Skeletal muscle satellite cell (primary cell): ENCODE results near the gene A3GALT2.

ENCODE experiments used
- H3K27me3 ChIP-seq: 2 replicates; pipeline ENCODE4 v1.7.0; 2013; ENCODE audit warnings: low read length; ENCODE audit not compliant: control insufficient read depth, insufficient read depth
- H3K36me3 ChIP-seq: 2 replicates; pipeline ENCODE4 v1.7.0; 2013; ENCODE audit warnings: mild to moderate bottlenecking, control low read depth, low read length; ENCODE audit not compliant: insufficient read depth
- H3K4me1 ChIP-seq: 2 replicates; pipeline ENCODE4 v1.7.0; 2013; ENCODE audit warnings: low read length; ENCODE audit not compliant: control insufficient read depth, insufficient read depth
- H3K4me2 ChIP-seq: 2 replicates; pipeline ENCODE4 v1.7.0; 2013; ENCODE audit warnings: mild to moderate bottlenecking, low read length
- H3K4me3 ChIP-seq: 2 replicates; pipeline ENCODE4 v1.7.0; 2013; ENCODE audit warnings: low read length
- H3K9ac ChIP-seq: 2 replicates; pipeline ENCODE4 v1.7.0; 2013; ENCODE audit warnings: mild to moderate bottlenecking, low read depth, low read length, moderate library complexity
- H3K9me3 ChIP-seq: replicated peaks from 2 replicates; pipeline ENCODE4 v1.7.0; 2013; ENCODE audit warnings: mild to moderate bottlenecking, control low read depth, low read length

A3GALT2 gene

GRCh38 chr1:33273961-33274371 is 46.9 kb downstream of the A3GALT2 start:
- H3K36me3 ChIP-seq: peaks cover 16% of the 10 kb centered on the region
- H3K9me3 ChIP-seq: no peaks in the 10 kb centered on the region
- no peaks in the 10 kb centered on the region for H3K4me1 ChIP-seq
- H3K4me2 ChIP-seq: no peak overlapping the region
- H3K9ac ChIP-seq: no peak overlapping the region
- no peak overlapping the region for H3K4me3 ChIP-seq
- H3K27me3 ChIP-seq: no peaks in the 10 kb centered on the region

GRCh38 chr1:33273406-33273805 is 47.5 kb downstream of the A3GALT2 start:
- Histone ChIP-seq H3K27me3 (no peaks in the 10 kb centered on the region), H3K9me3 (no peaks in the 10 kb centered on the region), H3K36me3 (peaks cover 12% of the 10 kb centered on the region), H3K4me1 (no peaks in the 10 kb centered on the region), H3K4me2 (no peak overlapping the region), H3K4me3 (no peak overlapping the region), H3K9ac (no peak overlapping the region)

- H3K9ac ChIP-seq: no peak overlapping the region
- peaks cover 12% of the 10 kb centered on the region for H3K36me3 ChIP-seq
- H3K4me2 ChIP-seq: no peak overlapping the region
- H3K4me3 ChIP-seq: no peak overlapping the region
- H3K4me1 ChIP-seq: no peaks in the 10 kb centered on the region
- no peaks in the 10 kb centered on the region for H3K9me3 ChIP-seq
- H3K27me3 ChIP-seq: no peaks in the 10 kb centered on the region
Measured at GRCh38 chr1:33272930-33273329, 48.0 kb downstream of the A3GALT2 start.

- Histone ChIP-seq H3K4me3 (no peak overlapping the region), H3K27me3 (no peaks in the 10 kb centered on the region), H3K4me2 (no peak overlapping the region), H3K36me3 (peaks cover 12% of the 10 kb centered on the region), H3K9ac (no peak overlapping the region), H3K4me1 (no peaks in the 10 kb centered on the region), H3K9me3 (no peaks in the 10 kb centered on the region)
Measured at GRCh38 chr1:33272509-33272908, 48.4 kb downstream of the A3GALT2 start.

GRCh38 chr1:33271666-33272505 is 49.0 kb downstream of the A3GALT2 start:
- no peaks in the 10 kb centered on the region for H3K4me1 ChIP-seq
- no peak overlapping the region for H3K4me2 ChIP-seq
- H3K9ac ChIP-seq: no peak overlapping the region
- no peaks in the 10 kb centered on the region for H3K27me3 ChIP-seq
- H3K9me3 ChIP-seq: no peaks in the 10 kb centered on the region
- H3K4me3 ChIP-seq: no peak overlapping the region
- peaks cover 8% of the 10 kb centered on the region for H3K36me3 ChIP-seq

- no peaks in the 10 kb centered on the region for H3K4me1 ChIP-seq
- H3K27me3 ChIP-seq: no peaks in the 10 kb centered on the region
- H3K36me3 ChIP-seq: peaks cover 5% of the 10 kb centered on the region
- no peak overlapping the region for H3K4me2 ChIP-seq
- H3K4me3 ChIP-seq: no peak overlapping the region
- H3K9me3 ChIP-seq: no peaks in the 10 kb centered on the region
- H3K9ac ChIP-seq: no peak overlapping the region
Measured at GRCh38 chr1:33270808-33271465, 50.0 kb downstream of the A3GALT2 start.

GRCh38 chr1:33270379-33270778 is 50.5 kb downstream of the A3GALT2 start:
- Histone ChIP-seq H3K27me3 (no peaks in the 10 kb centered on the region), H3K4me3 (no peak overlapping the region), H3K4me2 (no peak overlapping the region), H3K4me1 (no peaks in the 10 kb centered on the region), H3K9ac (no peak overlapping the region), H3K9me3 (no peaks in the 10 kb centered on the region), H3K36me3 (peaks cover 5% of the 10 kb centered on the region)

GRCh38 chr1:33269621-33270020 is 51.3 kb downstream of the A3GALT2 start:
- H3K9ac ChIP-seq: no peak overlapping the region
- peaks cover 5% of the 10 kb centered on the region for H3K36me3 ChIP-seq
- no peak overlapping the region for H3K4me3 ChIP-seq
- H3K4me1 ChIP-seq: no peaks in the 10 kb centered on the region
- no peaks in the 10 kb centered on the region for H3K9me3 ChIP-seq
- H3K27me3 ChIP-seq: no peaks in the 10 kb centered on the region
- H3K4me2 ChIP-seq: no peak overlapping the region

GRCh38 chr1:33268927-33269610 is 51.8 kb downstream of the A3GALT2 start:
- no peak overlapping the region for H3K4me2 ChIP-seq
- H3K9ac ChIP-seq: no peak overlapping the region
- no peaks in the 10 kb centered on the region for H3K4me1 ChIP-seq
- H3K9me3 ChIP-seq: no peaks in the 10 kb centered on the region
- H3K4me3 ChIP-seq: no peak overlapping the region
- H3K27me3 ChIP-seq: no peaks in the 10 kb centered on the region
- peaks cover 5% of the 10 kb centered on the region for H3K36me3 ChIP-seq

- Histone ChIP-seq H3K9ac (no peak overlapping the region), H3K4me1 (no peaks in the 10 kb centered on the region), H3K36me3 (peaks cover 5% of the 10 kb centered on the region), H3K4me3 (no peak overlapping the region), H3K4me2 (no peak overlapping the region), H3K27me3 (no peaks in the 10 kb centered on the region), H3K9me3 (no peaks in the 10 kb centered on the region)
Measured at GRCh38 chr1:33268457-33268856, 52.4 kb downstream of the A3GALT2 start.

GRCh38 chr1:33267468-33268205 is 53.3 kb downstream of the A3GALT2 start:
- H3K9ac ChIP-seq: no peak overlapping the region
- no peak overlapping the region for H3K4me2 ChIP-seq
- peaks cover 5% of the 10 kb centered on the region for H3K36me3 ChIP-seq
- no peaks in the 10 kb centered on the region for H3K27me3 ChIP-seq
- H3K4me1 ChIP-seq: no peaks in the 10 kb centered on the region
- no peak overlapping the region for H3K4me3 ChIP-seq
- no peaks in the 10 kb centered on the region for H3K9me3 ChIP-seq
